ENCODE results near the gene RAET1G. TPM values are rescaled to one million over a fixed set of nuclear protein-coding genes. Genes with fewer than 3 reads are reported as not detected.
"Not testable (repeated sequence)": the region's sequence is repeated elsewhere in the genome, so short reads cannot be mapped to it uniquely, and the experiment has no call there.

Gene RAET1G
- total RNA-seq, 1 donor from 2014 or later = 0.60 TPM

GRCh38 chr6:149962461-149963211 is 39.7 kb upstream of the RAET1G start:
- no peak for DNase-seq (ENCODE audit: low spot score)
- peaks cover 29% of the 10 kb centered on the region for H3K4me1 Mint-ChIP-seq (ENCODE audit: low read depth)
- no peaks in the 10 kb centered on the region for H3K9me3 Mint-ChIP-seq (ENCODE audit: low read depth)
- peak overlapping the region; percentile 99 for H3K4me3 Mint-ChIP-seq (ENCODE audit: unreplicated experiment)
- peaks cover 19% of the 10 kb centered on the region for H3K27me3 Mint-ChIP-seq (ENCODE audit: low read depth)
- H3K36me3 Mint-ChIP-seq (ENCODE audit: low read depth) = no peaks in the 10 kb centered on the region
- peak overlapping the region; percentile 95 for H3K27ac Mint-ChIP-seq (ENCODE audit: unreplicated experiment)
- TF ChIP-seq, protein P1, sequence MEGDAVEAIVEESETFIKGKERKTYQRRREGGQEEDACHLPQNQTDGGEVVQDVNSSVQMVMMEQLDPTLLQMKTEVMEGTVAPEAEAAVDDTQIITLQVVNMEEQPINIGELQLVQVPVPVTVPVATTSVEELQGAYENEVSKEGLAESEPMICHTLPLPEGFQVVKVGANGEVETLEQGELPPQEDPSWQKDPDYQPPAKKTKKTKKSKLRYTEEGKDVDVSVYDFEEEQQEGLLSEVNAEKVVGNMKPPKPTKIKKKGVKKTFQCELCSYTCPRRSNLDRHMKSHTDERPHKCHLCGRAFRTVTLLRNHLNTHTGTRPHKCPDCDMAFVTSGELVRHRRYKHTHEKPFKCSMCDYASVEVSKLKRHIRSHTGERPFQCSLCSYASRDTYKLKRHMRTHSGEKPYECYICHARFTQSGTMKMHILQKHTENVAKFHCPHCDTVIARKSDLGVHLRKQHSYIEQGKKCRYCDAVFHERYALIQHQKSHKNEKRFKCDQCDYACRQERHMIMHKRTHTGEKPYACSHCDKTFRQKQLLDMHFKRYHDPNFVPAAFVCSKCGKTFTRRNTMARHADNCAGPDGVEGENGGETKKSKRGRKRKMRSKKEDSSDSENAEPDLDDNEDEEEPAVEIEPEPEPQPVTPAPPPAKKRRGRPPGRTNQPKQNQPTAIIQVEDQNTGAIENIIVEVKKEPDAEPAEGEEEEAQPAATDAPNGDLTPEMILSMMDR (IDR thresholded peaks at IDR 0.05) = no peak

DNA sequence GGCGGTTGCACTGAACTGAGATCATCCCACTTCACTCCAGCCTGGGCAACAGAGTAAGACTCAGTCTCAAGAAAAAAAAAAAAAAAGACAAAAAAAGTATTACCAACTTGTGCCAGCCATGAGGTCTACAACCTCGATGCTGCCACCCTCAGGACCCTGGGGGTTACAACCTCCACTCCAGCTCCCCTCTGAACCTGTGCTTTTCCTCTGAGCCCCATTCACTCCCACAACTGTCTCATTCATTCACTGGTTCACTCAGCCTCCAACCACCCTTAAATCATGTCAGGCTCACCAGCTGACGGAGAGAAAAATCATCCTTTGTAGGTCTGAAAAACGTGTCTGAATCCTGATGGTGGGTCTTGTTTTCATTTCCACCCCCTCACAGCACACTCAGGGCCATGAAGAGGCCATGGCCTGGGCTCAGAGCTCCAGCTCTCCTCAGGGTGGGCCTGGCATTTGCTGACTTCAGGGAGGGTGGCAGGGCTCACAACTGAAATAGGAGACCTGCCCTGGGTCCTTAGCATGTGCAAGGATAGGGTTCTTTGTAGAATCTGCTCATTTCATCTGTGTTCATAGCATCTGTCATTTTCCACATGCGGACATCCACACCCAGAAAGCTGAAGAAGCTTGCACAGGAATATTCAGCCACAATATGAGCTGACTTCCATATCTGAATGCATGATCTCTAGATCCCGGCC is 39.0 kb upstream of the RAET1G start:
- TF ChIP-seq, protein P1 (IDR thresholded peaks at IDR 0.05) = peak; percentile 52
- Mint-ChIP-seq H3K27me3 (ENCODE audit: low read depth) (peaks cover 19% of the 10 kb centered on the region), H3K27ac (ENCODE audit: unreplicated experiment) (no peak overlapping the region), H3K4me3 (ENCODE audit: unreplicated experiment) (no peak overlapping the region), H3K36me3 (ENCODE audit: low read depth) (no peaks in the 10 kb centered on the region), H3K9me3 (ENCODE audit: low read depth) (no peaks in the 10 kb centered on the region), H3K4me1 (ENCODE audit: low read depth) (peaks cover 29% of the 10 kb centered on the region)
- no peak for DNase-seq (ENCODE audit: low spot score)

DNA sequence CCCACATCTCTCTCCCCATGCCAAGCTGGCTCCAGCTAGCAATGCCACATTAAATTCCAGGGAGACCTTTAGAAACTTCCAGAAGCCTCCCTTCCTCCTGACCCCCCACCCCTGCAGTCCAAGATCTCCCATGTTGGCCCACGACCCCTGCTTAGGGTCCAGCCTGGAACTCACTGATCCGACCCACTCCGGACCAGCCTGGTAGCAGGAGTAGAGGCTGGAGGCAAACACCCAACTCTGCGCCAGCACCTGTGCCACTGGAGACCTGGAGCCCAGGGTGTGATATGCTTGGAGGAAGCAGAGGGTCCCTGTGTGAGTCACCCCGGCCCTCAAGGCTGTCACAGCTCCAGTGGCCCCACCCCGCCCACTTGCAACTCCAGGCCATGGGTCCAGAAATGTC is 37.6 kb upstream of the RAET1G start:
- Mint-ChIP-seq H3K36me3 (ENCODE audit: low read depth) (no peaks in the 10 kb centered on the region), H3K27me3 (ENCODE audit: low read depth) (peaks cover 31% of the 10 kb centered on the region), H3K4me3 (ENCODE audit: unreplicated experiment) (no peak overlapping the region), H3K9me3 (ENCODE audit: low read depth) (no peaks in the 10 kb centered on the region), H3K4me1 (ENCODE audit: low read depth) (peaks cover 22% of the 10 kb centered on the region), H3K27ac (ENCODE audit: unreplicated experiment) (no peak overlapping the region)
- TF ChIP-seq, protein P1 (IDR thresholded peaks at IDR 0.05) = no peak
- DNase-seq (ENCODE audit: low spot score) = no peak

- DNase-seq (ENCODE audit: low spot score); H3K27ac Mint-ChIP-seq (ENCODE audit: unreplicated experiment); H3K36me3 Mint-ChIP-seq (ENCODE audit: low read depth); H3K4me3 Mint-ChIP-seq (ENCODE audit: unreplicated experiment); H3K9me3 Mint-ChIP-seq (ENCODE audit: low read depth): not testable (repeated sequence)
- Mint-ChIP-seq H3K27me3 (ENCODE audit: low read depth) (peaks cover 37% of the 10 kb centered on the region), H3K4me1 (ENCODE audit: low read depth) (peaks cover 21% of the 10 kb centered on the region)
Measured at GRCh38 chr6:149959806-149960205, 36.9 kb upstream of the RAET1G start.

DNA sequence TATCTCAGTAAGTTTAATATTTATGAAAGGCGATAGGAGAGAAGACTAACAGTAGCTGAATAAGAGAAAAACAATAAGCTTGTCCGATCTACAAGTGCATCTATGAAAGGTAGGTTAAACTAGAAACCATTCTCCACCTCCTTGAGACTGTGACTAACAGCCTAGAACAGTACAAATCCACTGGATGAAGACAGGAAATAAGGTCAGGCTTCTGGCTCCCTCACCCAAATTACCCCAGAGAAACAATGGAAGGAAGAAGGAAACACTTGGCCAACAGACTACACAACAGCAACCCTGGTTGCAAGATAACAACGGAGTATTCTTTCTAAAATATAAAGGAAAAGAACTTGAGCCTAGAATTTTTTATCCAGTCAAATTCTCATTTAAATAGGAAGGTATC is 35.2 kb upstream of the RAET1G start:
- not testable (repeated sequence) for H3K9me3 Mint-ChIP-seq (ENCODE audit: low read depth); H3K27ac Mint-ChIP-seq (ENCODE audit: unreplicated experiment)
- peaks cover 43% of the 10 kb centered on the region for H3K27me3 Mint-ChIP-seq (ENCODE audit: low read depth)

GRCh38 chr6:149955654-149956317 is 32.9 kb upstream of the RAET1G start:
- peaks cover 64% of the 10 kb centered on the region for H3K27me3 Mint-ChIP-seq (ENCODE audit: low read depth)
- not testable (repeated sequence) for H3K4me1 Mint-ChIP-seq (ENCODE audit: low read depth); H3K9me3 Mint-ChIP-seq (ENCODE audit: low read depth)

More for the DNA sequence above, 35.2 kb upstream of the RAET1G start:
- not testable (repeated sequence) for DNase-seq (ENCODE audit: low spot score); H3K4me1 Mint-ChIP-seq (ENCODE audit: low read depth); H3K4me3 Mint-ChIP-seq (ENCODE audit: unreplicated experiment); H3K36me3 Mint-ChIP-seq (ENCODE audit: low read depth)

DNA sequence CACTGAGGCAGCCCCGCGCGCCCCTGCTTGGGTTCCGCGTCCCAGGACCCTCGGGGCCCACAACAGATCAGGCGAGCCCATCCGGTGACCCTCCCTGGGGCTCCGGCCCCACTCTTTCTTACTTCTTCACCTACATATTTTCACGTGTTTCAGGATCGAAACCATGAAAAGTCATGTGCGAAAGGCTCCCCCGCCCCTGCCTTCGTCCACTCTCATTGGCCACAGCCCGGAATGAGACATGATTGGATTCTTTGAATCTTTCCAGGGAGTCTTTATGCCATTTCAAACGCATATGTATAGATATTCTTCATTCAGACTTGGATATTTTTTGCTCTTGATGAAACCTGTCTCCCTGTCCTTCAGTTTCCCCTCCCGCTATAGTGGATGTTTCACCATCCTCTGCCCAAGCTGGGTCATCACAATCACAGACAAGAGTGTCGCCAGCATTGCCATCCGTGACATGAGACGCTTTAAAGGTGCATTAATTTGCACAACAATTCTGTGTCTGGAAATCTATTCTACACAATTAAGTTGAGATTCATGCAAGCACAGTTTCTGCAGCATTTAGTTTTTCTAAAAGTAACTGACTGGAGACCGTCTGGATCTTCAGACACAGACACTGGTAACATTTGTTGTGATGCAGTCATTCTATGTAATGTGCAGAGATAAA is 32.2 kb upstream of the RAET1G start:
- peaks cover 66% of the 10 kb centered on the region for H3K27me3 Mint-ChIP-seq (ENCODE audit: low read depth)
- DNase-seq (ENCODE audit: low spot score); H3K36me3 Mint-ChIP-seq (ENCODE audit: low read depth); H3K4me1 Mint-ChIP-seq (ENCODE audit: low read depth); H3K27ac Mint-ChIP-seq (ENCODE audit: unreplicated experiment); H3K9me3 Mint-ChIP-seq (ENCODE audit: low read depth): not testable (repeated sequence)
- H3K4me3 Mint-ChIP-seq (ENCODE audit: unreplicated experiment) = peak overlapping the region; percentile 50

More at GRCh38 chr6:149955654-149956317, 32.9 kb upstream of the RAET1G start:
- H3K4me3 Mint-ChIP-seq (ENCODE audit: unreplicated experiment); H3K36me3 Mint-ChIP-seq (ENCODE audit: low read depth); H3K27ac Mint-ChIP-seq (ENCODE audit: unreplicated experiment); DNase-seq (ENCODE audit: low spot score): not testable (repeated sequence)

DNA sequence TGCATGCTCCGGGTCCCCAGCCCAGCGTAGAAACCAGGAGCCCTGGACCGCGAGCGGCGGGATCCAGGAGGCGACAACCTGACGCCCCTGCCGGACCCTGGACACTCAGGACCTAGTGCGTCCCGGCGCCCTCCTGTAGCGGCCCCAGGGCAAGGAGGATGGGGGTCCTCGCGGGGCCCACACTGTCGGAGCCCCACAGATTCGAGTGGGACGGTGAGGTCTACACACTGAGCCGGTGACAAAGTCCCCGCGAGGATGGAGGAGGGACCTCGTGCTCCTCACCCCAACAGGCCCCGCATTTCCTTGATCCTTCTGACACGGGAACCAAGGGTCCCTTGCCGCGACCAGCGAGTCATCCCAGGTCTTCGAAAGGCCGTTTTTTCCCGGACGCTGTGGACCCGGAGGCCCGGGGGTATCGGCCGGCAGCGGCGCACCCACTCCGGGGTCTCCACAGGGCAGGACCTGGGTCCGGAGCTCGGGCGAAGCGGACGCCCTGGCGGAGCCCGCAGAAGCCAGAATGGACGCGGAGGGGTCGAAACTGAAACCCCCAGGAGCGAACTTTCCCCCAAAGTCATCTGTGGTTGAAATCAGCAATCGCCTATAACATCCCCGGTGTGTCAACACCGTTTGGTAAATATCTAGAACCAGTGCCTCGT is 31.5 kb upstream of the RAET1G start:
- not testable (repeated sequence) for H3K9me3 Mint-ChIP-seq (ENCODE audit: low read depth); H3K36me3 Mint-ChIP-seq (ENCODE audit: low read depth); H3K27ac Mint-ChIP-seq (ENCODE audit: unreplicated experiment); H3K4me3 Mint-ChIP-seq (ENCODE audit: unreplicated experiment); DNase-seq (ENCODE audit: low spot score); H3K4me1 Mint-ChIP-seq (ENCODE audit: low read depth)
- H3K27me3 Mint-ChIP-seq (ENCODE audit: low read depth) = peaks cover 71% of the 10 kb centered on the region
